Thoracic aorta (tissue), 2 donors: ENCODE measurements around the gene RAC3. TPM values are rescaled to one million over a fixed set of nuclear protein-coding genes. Genes with fewer than 3 reads are reported as not detected.

Experiments used
- ATAC-seq: fragments of 150-250 bp; one replicate; pipeline ENCODE4 v1.8.0; 2017; ENCODE audit warnings: low read depth; ENCODE audit not compliant: insufficient number of reproducible peaks, low FRiP score
- DNase-seq: peaks from one replicate; pipeline ENCODE4 v3.0.0-alpha.2; 2020; ENCODE audit warnings: low spot score
- H3K27ac ChIP-seq, 2 donors: fragments of 200-600 bp; sonication (generic); 1 replicate in 1 of 2; 2 replicates in 1 of 2; pipeline ENCODE4 v1.5.1; 2016; ENCODE audit warnings: mild to moderate bottlenecking in 2 of 2, moderate library complexity in 2 of 2
- H3K27me3 ChIP-seq: fragments of 200-600 bp; sonication (generic); replicated peaks from 2 replicates; pipeline ENCODE4 v1.6.0; 2016; ENCODE audit warnings: mild to moderate bottlenecking; ENCODE audit not compliant: insufficient read depth
- H3K36me3 ChIP-seq: fragments of 200-600 bp; sonication (generic); one replicate; pipeline ENCODE4 v1.5.1; 2016
- H3K4me1 ChIP-seq, 2 donors: fragments of 200-600 bp; sonication (generic); 1 replicate in 1 of 2; 2 replicates in 1 of 2; pipeline versions ENCODE4 v1.5.1 to v1.6.0; 2016; ENCODE audit warnings: low read depth in 2 of 2, mild to moderate bottlenecking in 1 of 2; ENCODE audit not compliant: control insufficient read depth in 1 of 2
- H3K4me3 ChIP-seq: fragments of 200-600 bp; sonication (generic); 2 replicates; pipeline ENCODE4 v1.5.1; 2016; ENCODE audit warnings: mild to moderate bottlenecking
- H3K9me3 ChIP-seq: fragments of 200-600 bp; sonication (generic); 2 replicates; pipeline ENCODE4 v1.5.1; 2016
- CTCF ChIP-seq: fragments of 200-600 bp; sonication (generic); IDR thresholded peaks from one replicate; pipeline ENCODE4 v1.5.1; 2019; ENCODE audit warnings: antibody characterized with exemption
- total RNA-seq, 2 donors: library from RNA; depleted of rRNA; stranded (reverse); fragments of >200 nt; gene quantifications; one replicate each; pipeline versions ENCODE4 v1.1.0 to v1.2.3, GENCODE V29; 2016

The RAC3 gene
- total RNA-seq, 2 donors from 2014 or later, result 1.8 TPM; not detected in 1

- Histone ChIP-seq H3K4me1 (peaks cover 9 to 38% of the 10 kb centered on the region in 2 donors), H3K4me3 (no peak overlapping the region), H3K9me3 (no peaks in the 10 kb centered on the region), H3K27me3 (no peaks in the 10 kb centered on the region), H3K27ac (no peak overlapping the region), H3K36me3 (peaks cover 46% of the 10 kb centered on the region)
- DNase-seq (no peak), ATAC-seq (no peak)
- TF ChIP-seq CTCF, result no peak
Measured at GRCh38 chr17:82053556-82054263, 22.2 kb downstream of the RAC3 start.

GRCh38 chr17:82054351-82055022, 23.0 kb downstream of the RAC3 start:
- no peaks in the 10 kb centered on the region for H3K27me3 ChIP-seq

GRCh38 chr17:82055023-82055964, 23.8 kb downstream of the RAC3 start:
- Histone ChIP-seq H3K36me3 (peaks cover 43% of the 10 kb centered on the region), H3K4me3 (no peak overlapping the region), H3K27me3 (no peaks in the 10 kb centered on the region), H3K9me3 (no peaks in the 10 kb centered on the region), H3K27ac (no peak overlapping the region), H3K4me1 (peaks cover 9 to 28% of the 10 kb centered on the region in 2 donors)
- ATAC-seq, result no peak
- no peak for DNase-seq
- TF ChIP-seq CTCF, result no peak

More at GRCh38 chr17:82054351-82055022, 23.0 kb downstream of the RAC3 start:
- no peak for DNase-seq
- Histone ChIP-seq H3K36me3 (peaks cover 39% of the 10 kb centered on the region), H3K4me1 (peaks cover 9 to 36% of the 10 kb centered on the region in 2 donors), H3K4me3 (no peak overlapping the region), H3K9me3 (no peaks in the 10 kb centered on the region), H3K27ac (no peak overlapping the region)
- no peak for ATAC-seq
- TF ChIP-seq CTCF, result no peak

GRCh38 chr17:82055965-82056728, 24.7 kb downstream of the RAC3 start:
- Histone ChIP-seq H3K9me3 (no peaks in the 10 kb centered on the region), H3K36me3 (peaks cover 50% of the 10 kb centered on the region), H3K27me3 (no peaks in the 10 kb centered on the region), H3K4me1 (peaks cover 9 to 19% of the 10 kb centered on the region in 2 donors), H3K4me3 (no peak overlapping the region), H3K27ac (no peak overlapping the region)
- no peak for ATAC-seq
- no peak for DNase-seq
- no peak for TF ChIP-seq CTCF
